ENCODE results near the gene PTPRG. TPM values are rescaled to one million over a fixed set of nuclear protein-coding genes. Genes with fewer than 3 reads are reported as not detected.

PTPRG gene
- total and polyA plus RNA-seq, 2 of the 13 experiments (the other 11 are each of a cell fraction or from before 2014, with no cell fraction given) = 8.0 to 25.3 TPM

- TF ChIP-seq ZBTB40 (IDR thresholded peaks at IDR 0.05) (no peak), ZBTB40 (CRISPR knock-in tag; IDR thresholded peaks at IDR 0.05) (no peak), ZNF83 (CRISPR knock-in tag; IDR thresholded peaks at IDR 0.05; ENCODE audit: borderline replicate concordance) (no peak), CREM (IDR thresholded peaks at IDR 0.05) (no peak), CREM (CRISPR knock-in tag; IDR thresholded peaks at IDR 0.05) (no peak), CEBPG (CRISPR knock-in tag; IDR thresholded peaks at IDR 0.05) (no peak), PCBP2 (optimal IDR thresholded peaks at IDR 0.05; ENCODE audit: low read depth, low read length, poor library complexity, severe bottlenecking) (no peak), BCLAF1 (IDR thresholded peaks at IDR 0.05) (no peak), HNF4G (IDR thresholded peaks at IDR 0.05; ENCODE audit: borderline replicate concordance, low read depth, low read length) (no peak), HNF4G (CRISPR knock-in tag; IDR thresholded peaks at IDR 0.05; ENCODE audit: borderline replicate concordance, low read depth) (no peak), ISX (CRISPR knock-in tag; conservative IDR thresholded peaks at IDR 0.05) (no peak), KMT2A (CRISPR knock-in tag; IDR thresholded peaks at IDR 0.05) (no peak), SATB2 (CRISPR knock-in tag; IDR thresholded peaks at IDR 0.05) (no peak), SMAD9 (CRISPR knock-in tag; IDR thresholded peaks at IDR 0.05) (no peak)
Observed at GRCh38 chr3:61991706-61992105, 430.3 kb downstream of the PTPRG start (continued).

All from HepG2 (cell line).